GM12878 (cell line): ENCODE data around the gene CDH15. TPM values are rescaled to one million over a fixed set of nuclear protein-coding genes. Genes with fewer than 3 reads are reported as not detected.

Source experiments
- ATAC-seq: fragments of 200-7000 bp; cut with Tn5 transposase; 3 replicates; pipeline ENCODE4 v1.9.1; 2020; ENCODE audit warnings: mild to moderate bottlenecking, moderate library complexity
- BruUV-seq: library from RNA; stranded (reverse); fragments of 400-500 nt; replicated peaks from 2 replicates; lab custom pipeline; 2021; lab: Mats Ljungman, UMichigan
- CTCF ChIA-PET: fragments of 300-600 bp; sonication (Branson Sonifier 250); formaldehyde crosslinking; extraction: SDS; loops from one replicate; lab custom pipeline; 2021; ENCODE audit warnings: inconsistent platforms; lab: Yijun Ruan, JAX
- POLR2A ChIA-PET: fragments of 350-600 bp; formaldehyde crosslinking; extraction: SDS; loops from one replicate; lab custom pipeline; 2021; ENCODE audit warnings: inconsistent platforms; lab: Charles Lee
- RAD21 ChIA-PET: fragments of 300-600 bp; sonication (Branson Sonifier 250); formaldehyde crosslinking; loops from one replicate; lab custom pipeline; 2023; ENCODE audit warnings: antibody characterized with exemption; ENCODE audit not compliant: unreplicated experiment; lab: Charles Lee
- SMC1A ChIA-PET: fragments of 300-600 bp; sonication (Branson Sonifier 250); formaldehyde crosslinking; loops from one replicate; lab custom pipeline; 2023; ENCODE audit not compliant: unreplicated experiment, uncharacterized antibody; lab: Charles Lee
- DNase-seq: peaks from one replicate; pipeline ENCODE4 v3.0.0-alpha.2; 2011; ENCODE audit warnings: low read depth, low spot score
- FAIRE-seq: peaks from 3 replicates; lab custom pipeline; 2011; peaks lifted over from hg19 to GRCh38; lab: Jason Lieb, UNC
- H2AFZ ChIP-seq: 2 replicates; pipeline ENCODE4 v1.6.0; 2011; ENCODE audit warnings: low read depth, low read length, control low read depth; ENCODE audit not compliant: control insufficient read depth
- H3K27ac ChIP-seq: 2 replicates; pipeline ENCODE4 v1.5.1; 2011; ENCODE audit warnings: control low read depth; ENCODE audit not compliant: control insufficient read depth, insufficient read depth
- H3K27me3 ChIP-seq, 2 experiments: replicated peaks in 1 of 2; 2 replicates each; pipeline versions ENCODE4 v1.6.0 to v1.6.1; 2011; ENCODE audit warnings: low read length in 1 of 2; ENCODE audit not compliant: control insufficient read depth in 2 of 2, insufficient read depth in 2 of 2
- H3K36me3 ChIP-seq, 2 experiments: 2 replicates each; pipeline ENCODE4 v1.5.1; 2011; ENCODE audit warnings: low read length in 1 of 2; ENCODE audit not compliant: control insufficient read depth in 2 of 2, insufficient read depth in 2 of 2
- H3K4me1 ChIP-seq: 2 replicates; pipeline ENCODE4 v1.6.1; 2011; ENCODE audit warnings: mild to moderate bottlenecking, low read length, moderate library complexity, mixed read lengths; ENCODE audit not compliant: control insufficient read depth, insufficient read depth
- H3K4me2 ChIP-seq: 2 replicates; pipeline ENCODE4 v1.6.0; 2011; ENCODE audit warnings: control low read depth; ENCODE audit not compliant: control insufficient read depth, insufficient read depth
- H3K4me3 ChIP-seq: fragments of 200-600 bp; sonication (generic); 2 replicates; pipeline ENCODE4 v1.5.1; 2016
- H3K79me2 ChIP-seq: 2 replicates; pipeline ENCODE4 v1.6.0; 2011; ENCODE audit warnings: low read length; ENCODE audit not compliant: control insufficient read depth, insufficient read depth
- H3K9ac ChIP-seq: 2 replicates; pipeline ENCODE4 v1.8.0; 2011; ENCODE audit warnings: low read length, control low read depth, mixed read lengths; ENCODE audit not compliant: control insufficient read depth, insufficient read depth
- H3K9me3 ChIP-seq: replicated peaks from 3 replicates; pipeline ENCODE4 v1.5.1; 2011; ENCODE audit warnings: mild to moderate bottlenecking, low read length; ENCODE audit not compliant: control insufficient read depth, insufficient read depth
- H4K20me1 ChIP-seq: 2 replicates; pipeline ENCODE4 v1.6.0; 2011; ENCODE audit not compliant: control insufficient read depth, insufficient read depth
- CHD4 ChIP-seq: fragments of 200-600 bp; sonication (generic); IDR thresholded peaks from 2 replicates; pipeline ENCODE4 v1.6.1; 2016; ENCODE audit warnings: mild to moderate bottlenecking
- FOXK2 ChIP-seq: fragments of 450-650 bp; IDR thresholded peaks from 2 replicates; pipeline ENCODE4 v1.6.1; 2017; ENCODE audit warnings: mild to moderate bottlenecking, moderate library complexity
- GABPA ChIP-seq: IDR thresholded peaks from 2 replicates; pipeline ENCODE4 v1.6.1; 2014; ENCODE audit warnings: antibody characterized with exemption, low read depth, mild to moderate bottlenecking, inconsistent platforms
- IKZF1 ChIP-seq: fragments of 450-650 bp; conservative IDR thresholded peaks from 2 replicates; pipeline ENCODE4 v1.6.1; 2017; ENCODE audit warnings: antibody characterized with exemption, mild to moderate bottlenecking
- KDM1A ChIP-seq: fragments of 200-600 bp; sonication (generic); IDR thresholded peaks from 2 replicates; pipeline ENCODE4 v1.6.1; 2016; ENCODE audit warnings: borderline replicate concordance
- MEF2A ChIP-seq: IDR thresholded peaks from 2 replicates; pipeline ENCODE4 v1.6.1; 2011; ENCODE audit warnings: low read depth, mild to moderate bottlenecking, low read length, moderate library complexity; ENCODE audit not compliant: insufficient read depth
- MEF2B ChIP-seq: fragments of 450-650 bp; IDR thresholded peaks from 2 replicates; pipeline ENCODE4 v1.6.1; 2018; ENCODE audit warnings: mild to moderate bottlenecking, moderate library complexity; ENCODE audit not compliant: partially characterized antibody, poor library complexity, severe bottlenecking
- NR2C2 ChIP-seq: IDR thresholded peaks from 2 replicates; pipeline ENCODE4 v1.6.1; 2011; ENCODE audit warnings: borderline replicate concordance, low read depth; ENCODE audit not compliant: control insufficient read depth, insufficient read length
- PAX5 ChIP-seq: IDR thresholded peaks from 2 replicates; pipeline ENCODE4 v1.6.1; 2011; ENCODE audit warnings: low read depth, low read length, borderline replicate concordance
- POU2F2 ChIP-seq: IDR thresholded peaks from 3 replicates; pipeline ENCODE4 v1.6.1; 2011; ENCODE audit warnings: low read depth, mild to moderate bottlenecking, low read length, borderline replicate concordance
- SMAD1 ChIP-seq: fragments of 450-650 bp; IDR thresholded peaks from 2 replicates; pipeline ENCODE4 v1.6.1; 2018; ENCODE audit warnings: mild to moderate bottlenecking, low read depth; ENCODE audit not compliant: partially characterized antibody
- SUZ12 ChIP-seq: fragments of 200-600 bp; sonication (generic); IDR thresholded peaks from one replicate; pipeline ENCODE4 v1.6.1; 2018; ENCODE audit warnings: antibody characterized with exemption, mild to moderate bottlenecking; ENCODE audit not compliant: unreplicated experiment
- ZBED1 ChIP-seq: IDR thresholded peaks from 2 replicates; pipeline ENCODE4 v1.6.1; 2016; ENCODE audit warnings: borderline replicate concordance
- WGBS: methylation state at CpG from one replicate; pipeline ENCODE4 v1.1.6; 2016; ENCODE audit warnings: low lambda C conversion rate; ENCODE audit not compliant: insufficient replicate concordance, insufficient coverage; ENCODE audit errors: missing lambda C conversion rate; 5-methylcytosine and 5-hydroxymethylcytosine counted together
- in situ Hi-C: fragments of 300-500 bp; cut with MboI; formaldehyde crosslinking; loops from 9 replicates; pipeline ENCODE4 v1.14.3; 2018; ENCODE audit warnings: mixed read lengths
- intact Hi-C: fragments of 100-400 bp; cut with micrococcal nuclease; formaldehyde crosslinking; loops from one replicate; pipeline ENCODE4 v1.14.2; 2022; ENCODE audit not compliant: unreplicated experiment
- polyA plus RNA-seq, 11 experiments: library from polyadenylated mRNA; depleted of rRNA in 4 of 11; unstranded in 6 of 11; stranded (reverse) in 5 of 11; fragments of >200 nt; fragmentation: Nextera tagmentation in 4 of 11; fragmentation: Illumina TruSeq in 1 of 11; extraction: Ambion mirVana in 4 of 11; extraction: Trizol in 1 of 11; gene quantifications; 1 replicate in 1 of 11; 2 replicates in 10 of 11; pipeline versions ENCODE4 v1.2.1 to v1.2.3, GENCODE V29; 2011 to 2016; ENCODE audit warnings: inconsistent platforms in 2 of 11, missing spikeins in 2 of 11, low read depth in 1 of 11
- total RNA-seq, 4 experiments: library from RNA; depleted of rRNA in 3 of 4; stranded (reverse); fragments of >200 nt in 3 of 4; fragmentation: Illumina TruSeq in 1 of 4; extraction: Trizol in 1 of 4; gene quantifications; 2 replicates each; pipeline versions ENCODE4 v1.2.1 to v1.2.3, GENCODE V29; 2013 to 2021
- TF ChIP-seq, protein P1 (sequence below): fragments of 450-650 bp; conservative IDR thresholded peaks from 2 replicates; pipeline ENCODE4 v1.6.1; 2017; ENCODE audit warnings: mild to moderate bottlenecking, moderate library complexity

CDH15 gene
- total and polyA plus RNA-seq, 10 of the 15 experiments (the other 5 are each of a cell fraction or from before 2014, with no cell fraction given): 0.02 to 0.06 TPM; not detected in 8

- no peak overlapping the region for H3K27ac ChIP-seq
- in situ Hi-C loops: no loop called here
- H2AFZ ChIP-seq: no peak overlapping the region
- H3K9ac ChIP-seq: no peak overlapping the region
- FAIRE-seq: no peak
- TF ChIP-seq NR2C2: no peak
- no peak for TF ChIP-seq MEF2A
- TF ChIP-seq FOXK2: no peak
- TF ChIP-seq IKZF1: no peak
- TF ChIP-seq ZBED1: no peak
- TF ChIP-seq, all 136 proteins: peak for 0
- CTCF ChIA-PET: no interaction called here
- intact Hi-C loops: no loop called here
- Histone ChIP-seq H3K36me3 (peaks cover 18 to 23% of the 10 kb centered on the region in 2 experiments), H3K27me3 (no peaks in the 10 kb centered on the region), H3K4me1 (0 out of 2 replicates have a peak, but pooled peaks cover 2% of the 10 kb centered on the region), H3K9me3 (peaks cover 13% of the 10 kb centered on the region), H4K20me1 (no peaks in the 10 kb centered on the region), H3K79me2 (no peaks in the 10 kb centered on the region; the same call in 1 of the 2 replicates), H3K4me2 (no peak overlapping the region), H3K4me3 (no peak overlapping the region)
- WGBS: 98% methylated on average over 22 of the region's 25 CpGs
- RAD21 ChIA-PET: no interaction called here
- ATAC-seq (no peak), DNase-seq (no peak)
- BruUV-seq: no TSS peak
- SMC1A ChIA-PET: no interaction called here
- POLR2A ChIA-PET: no interaction called here
Observed at GRCh38 chr16:89133457-89134127, 38.0 kb upstream of the CDH15 start.

DNA sequence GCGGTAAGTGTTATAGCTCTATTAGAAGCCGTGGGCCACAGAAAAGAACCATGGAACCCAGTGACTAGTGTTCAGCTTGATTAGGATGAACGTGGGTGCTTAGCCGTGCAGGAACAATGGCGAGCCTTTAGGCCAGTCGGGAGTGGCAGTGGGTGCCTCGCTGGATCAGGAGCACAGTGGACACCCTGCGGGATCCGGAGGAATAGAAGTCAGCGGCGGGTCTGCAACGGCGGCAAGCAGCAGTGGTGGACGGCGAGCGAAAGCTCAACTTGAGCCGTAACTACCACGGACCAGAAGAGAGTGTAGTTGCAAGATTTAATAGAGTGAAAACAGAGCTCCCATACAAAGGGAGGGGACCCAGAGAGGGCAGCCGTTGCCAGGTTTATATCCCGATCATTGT, 37.3 kb upstream of the CDH15 start:
- POLR2A ChIA-PET: no interaction called here

More for the DNA sequence above, 37.3 kb upstream of the CDH15 start:
- no peak overlapping the region for H3K4me2 ChIP-seq
- peaks cover 18 to 20% of the 10 kb centered on the region in 2 experiments for H3K36me3 ChIP-seq
- TF ChIP-seq GABPA: no peak
- no peak for TF ChIP-seq PAX5
- TF ChIP-seq CHD4: no peak
- TF ChIP-seq SUZ12: no peak
- TF ChIP-seq SMAD1: no peak
- no peak for TF ChIP-seq KDM1A
- TF ChIP-seq, protein P1, sequence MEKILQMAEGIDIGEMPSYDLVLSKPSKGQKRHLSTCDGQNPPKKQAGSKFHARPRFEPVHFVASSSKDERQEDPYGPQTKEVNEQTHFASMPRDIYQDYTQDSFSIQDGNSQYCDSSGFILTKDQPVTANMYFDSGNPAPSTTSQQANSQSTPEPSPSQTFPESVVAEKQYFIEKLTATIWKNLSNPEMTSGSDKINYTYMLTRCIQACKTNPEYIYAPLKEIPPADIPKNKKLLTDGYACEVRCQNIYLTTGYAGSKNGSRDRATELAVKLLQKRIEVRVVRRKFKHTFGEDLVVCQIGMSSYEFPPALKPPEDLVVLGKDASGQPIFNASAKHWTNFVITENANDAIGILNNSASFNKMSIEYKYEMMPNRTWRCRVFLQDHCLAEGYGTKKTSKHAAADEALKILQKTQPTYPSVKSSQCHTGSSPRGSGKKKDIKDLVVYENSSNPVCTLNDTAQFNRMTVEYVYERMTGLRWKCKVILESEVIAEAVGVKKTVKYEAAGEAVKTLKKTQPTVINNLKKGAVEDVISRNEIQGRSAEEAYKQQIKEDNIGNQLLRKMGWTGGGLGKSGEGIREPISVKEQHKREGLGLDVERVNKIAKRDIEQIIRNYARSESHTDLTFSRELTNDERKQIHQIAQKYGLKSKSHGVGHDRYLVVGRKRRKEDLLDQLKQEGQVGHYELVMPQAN: no peak
- TF ChIP-seq POU2F2: no peak
- TF ChIP-seq MEF2B: no peak
- TF ChIP-seq, all 136 proteins: peak for 0
- no peaks in the 10 kb centered on the region for H3K27me3 ChIP-seq
- in situ Hi-C loops (no loop called here), intact Hi-C loops (no loop called here)
- H2AFZ ChIP-seq: no peak overlapping the region
- no peak overlapping the region for H3K4me3 ChIP-seq
- no peaks in the 10 kb centered on the region; the same call in 1 of the 2 replicates for H3K79me2 ChIP-seq
- SMC1A ChIA-PET: no interaction called here
- peaks cover 10% of the 10 kb centered on the region for H3K9me3 ChIP-seq
- no peak for FAIRE-seq
- RAD21 ChIA-PET: no interaction called here
- no TSS peak for BruUV-seq
- CTCF ChIA-PET: no interaction called here
- H3K4me1 ChIP-seq: no peaks in the 10 kb centered on the region
- H3K27ac ChIP-seq: no peak overlapping the region
- ATAC-seq: no peak
- no peak overlapping the region for H3K9ac ChIP-seq
- DNase-seq: no peak
- no peaks in the 10 kb centered on the region for H4K20me1 ChIP-seq
- WGBS: 95% methylated on average over 20 of the region's 20 CpGs
